Loucy (cell line): ENCODE results near the gene HDGFL2.

Source experiments
- H2AFZ ChIP-seq: fragments of 200-600 bp; sonication (generic); 2 replicates; pipeline ENCODE4 v1.6.0; 2016; ENCODE audit warnings: antibody characterized with exemption, mild to moderate bottlenecking, low read length, moderate library complexity
- H3F3A ChIP-seq: fragments of 200-600 bp; 2 replicates; pipeline ENCODE4 v1.6.0; 2016; ENCODE audit warnings: antibody characterized with exemption, low read depth, mild to moderate bottlenecking
- H3K27me3 ChIP-seq: fragments of 200-600 bp; sonication (generic); 2 replicates; pipeline ENCODE4 v1.6.1; 2014; ENCODE audit warnings: low read length, mild to moderate bottlenecking; ENCODE audit not compliant: insufficient read depth, poor library complexity, severe bottlenecking
- H3K36me3 ChIP-seq: fragments of 200-600 bp; sonication (generic); 2 replicates; pipeline ENCODE4 v1.6.1; 2016; ENCODE audit warnings: low read length; ENCODE audit not compliant: insufficient read depth
- H3K4me1 ChIP-seq: fragments of 200-600 bp; sonication (generic); 2 replicates; pipeline ENCODE4 v1.5.1; 2014; ENCODE audit warnings: low read length, mild to moderate bottlenecking; ENCODE audit not compliant: insufficient read depth, poor library complexity, severe bottlenecking
- H3K4me2 ChIP-seq: fragments of 200-600 bp; sonication (generic); 2 replicates; pipeline ENCODE4 v1.6.0; 2014; ENCODE audit warnings: antibody characterized with exemption, low read length, low read depth, mild to moderate bottlenecking; ENCODE audit not compliant: poor library complexity, severe bottlenecking
- H3K4me3 ChIP-seq: fragments of 200-600 bp; sonication (generic); 2 replicates; pipeline ENCODE4 v1.5.1; 2014; ENCODE audit warnings: low read length, mild to moderate bottlenecking, mixed read lengths; ENCODE audit not compliant: poor library complexity, severe bottlenecking
- H3K79me2 ChIP-seq: fragments of 200-600 bp; sonication (generic); 2 replicates; pipeline ENCODE4 v1.6.1; 2014; ENCODE audit warnings: low read length; ENCODE audit not compliant: insufficient read depth
- H3K9ac ChIP-seq: fragments of 200-600 bp; sonication (generic); 2 replicates; pipeline ENCODE4 v1.6.0; 2014; ENCODE audit warnings: mild to moderate bottlenecking, low read depth, low read length, moderate library complexity; ENCODE audit not compliant: poor library complexity, severe bottlenecking
- H3K9me2 ChIP-seq: fragments of 200-600 bp; sonication (generic); replicated peaks from 2 replicates; pipeline ENCODE4 v1.6.1; 2016; ENCODE audit warnings: low read depth, low read length, mixed read lengths
- H3K9me3 ChIP-seq: fragments of 200-600 bp; sonication (generic); 2 replicates; pipeline ENCODE4 v1.6.1; 2014; ENCODE audit warnings: mild to moderate bottlenecking, antibody characterized with exemption, low read length, low read depth; ENCODE audit not compliant: insufficient read depth
- H4K20me1 ChIP-seq: fragments of 200-600 bp; sonication (generic); 2 replicates; pipeline ENCODE4 v1.6.0; 2014; ENCODE audit warnings: antibody characterized with exemption, low read length, mild to moderate bottlenecking; ENCODE audit not compliant: insufficient read depth, poor library complexity, severe bottlenecking
- EZH2phosphoT487 ChIP-seq: fragments of 200-600 bp; IDR thresholded peaks from 2 replicates; pipeline ENCODE4 v1.6.1; 2018; ENCODE audit warnings: antibody characterized with exemption, mild to moderate bottlenecking, moderate library complexity, borderline replicate concordance
- TF ChIP-seq, protein P1 (sequence below): fragments of 200-600 bp; sonication (generic); conservative IDR thresholded peaks from 2 replicates; pipeline ENCODE4 v1.5.1; 2014; ENCODE audit warnings: mild to moderate bottlenecking, antibody characterized with exemption, low read length

Gene HDGFL2

DNA sequence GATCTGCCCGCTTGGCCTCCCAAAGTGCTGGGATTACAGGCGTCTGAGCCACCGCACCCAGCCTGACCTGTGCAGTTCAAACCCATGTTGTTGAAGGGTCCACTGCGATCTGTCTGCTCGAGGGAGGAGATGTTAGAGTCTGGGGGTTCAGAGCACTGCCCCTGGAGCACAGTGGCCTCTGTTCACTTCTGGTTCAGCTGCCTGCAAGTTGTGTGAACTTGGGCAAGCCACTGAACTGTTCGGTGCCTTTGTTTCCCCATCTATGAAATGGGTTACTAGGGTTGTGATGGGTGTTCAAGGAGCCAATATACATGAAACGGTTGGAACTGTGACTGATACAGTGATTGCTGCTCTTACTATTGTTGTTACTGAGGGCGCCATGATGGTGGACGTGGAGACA lies 61.2 kb downstream of the HDGFL2 start:
- Histone ChIP-seq H3K9me3 (no peaks in the 10 kb centered on the region), H3F3A (no peaks in the 10 kb centered on the region), H3K79me2 (no peaks in the 10 kb centered on the region), H3K4me2 (no peak overlapping the region), H4K20me1 (no peaks in the 10 kb centered on the region), H3K9me2 (no peaks in the 10 kb centered on the region), H3K4me1 (no peaks in the 10 kb centered on the region), H3K36me3 (no peaks in the 10 kb centered on the region), H2AFZ (no peak overlapping the region), H3K9ac (no peak overlapping the region), H3K4me3 (no peak overlapping the region), H3K27me3 (no peaks in the 10 kb centered on the region)
- TF ChIP-seq, protein P1, sequence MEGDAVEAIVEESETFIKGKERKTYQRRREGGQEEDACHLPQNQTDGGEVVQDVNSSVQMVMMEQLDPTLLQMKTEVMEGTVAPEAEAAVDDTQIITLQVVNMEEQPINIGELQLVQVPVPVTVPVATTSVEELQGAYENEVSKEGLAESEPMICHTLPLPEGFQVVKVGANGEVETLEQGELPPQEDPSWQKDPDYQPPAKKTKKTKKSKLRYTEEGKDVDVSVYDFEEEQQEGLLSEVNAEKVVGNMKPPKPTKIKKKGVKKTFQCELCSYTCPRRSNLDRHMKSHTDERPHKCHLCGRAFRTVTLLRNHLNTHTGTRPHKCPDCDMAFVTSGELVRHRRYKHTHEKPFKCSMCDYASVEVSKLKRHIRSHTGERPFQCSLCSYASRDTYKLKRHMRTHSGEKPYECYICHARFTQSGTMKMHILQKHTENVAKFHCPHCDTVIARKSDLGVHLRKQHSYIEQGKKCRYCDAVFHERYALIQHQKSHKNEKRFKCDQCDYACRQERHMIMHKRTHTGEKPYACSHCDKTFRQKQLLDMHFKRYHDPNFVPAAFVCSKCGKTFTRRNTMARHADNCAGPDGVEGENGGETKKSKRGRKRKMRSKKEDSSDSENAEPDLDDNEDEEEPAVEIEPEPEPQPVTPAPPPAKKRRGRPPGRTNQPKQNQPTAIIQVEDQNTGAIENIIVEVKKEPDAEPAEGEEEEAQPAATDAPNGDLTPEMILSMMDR = no peak
- no peak for TF ChIP-seq EZH2phosphoT487

DNA sequence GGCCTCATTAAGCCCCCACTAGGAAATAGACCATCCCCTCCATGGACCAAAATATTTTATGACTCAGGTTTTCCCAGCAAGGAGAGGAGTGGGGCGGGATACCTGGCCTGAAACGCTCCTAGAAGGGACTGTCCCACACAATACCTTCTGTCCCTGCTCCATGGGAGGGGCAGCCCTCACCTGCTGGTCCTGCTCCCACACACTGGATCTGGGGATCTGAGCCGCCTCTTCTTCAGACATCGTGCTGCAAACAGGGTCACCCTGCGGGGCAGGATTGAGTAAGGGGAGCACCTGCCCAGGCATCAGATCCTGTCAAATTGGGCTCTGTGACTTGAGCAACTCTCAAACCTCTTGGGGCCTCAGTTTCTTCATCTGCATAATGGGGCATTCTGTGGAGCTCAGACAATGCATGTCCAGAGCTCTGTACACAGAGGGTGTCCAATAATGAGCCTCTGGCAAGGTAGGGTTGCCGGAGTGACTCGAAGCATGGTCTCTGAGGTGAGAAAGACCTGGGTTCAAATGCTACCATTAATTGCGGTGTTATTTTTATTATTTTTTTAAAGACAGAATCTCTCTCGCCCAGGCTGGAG lies 61.8 kb downstream of the HDGFL2 start:
- Histone ChIP-seq H2AFZ (no peak overlapping the region), H3K9me3 (no peaks in the 10 kb centered on the region), H3K9ac (no peak overlapping the region), H3K4me3 (no peak overlapping the region), H3K4me2 (no peak overlapping the region), H4K20me1 (no peaks in the 10 kb centered on the region), H3K79me2 (no peaks in the 10 kb centered on the region), H3K9me2 (no peaks in the 10 kb centered on the region), H3K36me3 (no peaks in the 10 kb centered on the region), H3F3A (no peaks in the 10 kb centered on the region), H3K4me1 (no peaks in the 10 kb centered on the region), H3K27me3 (no peaks in the 10 kb centered on the region)
- no peak for TF ChIP-seq EZH2phosphoT487
- TF ChIP-seq, protein P1 = no peak

DNA sequence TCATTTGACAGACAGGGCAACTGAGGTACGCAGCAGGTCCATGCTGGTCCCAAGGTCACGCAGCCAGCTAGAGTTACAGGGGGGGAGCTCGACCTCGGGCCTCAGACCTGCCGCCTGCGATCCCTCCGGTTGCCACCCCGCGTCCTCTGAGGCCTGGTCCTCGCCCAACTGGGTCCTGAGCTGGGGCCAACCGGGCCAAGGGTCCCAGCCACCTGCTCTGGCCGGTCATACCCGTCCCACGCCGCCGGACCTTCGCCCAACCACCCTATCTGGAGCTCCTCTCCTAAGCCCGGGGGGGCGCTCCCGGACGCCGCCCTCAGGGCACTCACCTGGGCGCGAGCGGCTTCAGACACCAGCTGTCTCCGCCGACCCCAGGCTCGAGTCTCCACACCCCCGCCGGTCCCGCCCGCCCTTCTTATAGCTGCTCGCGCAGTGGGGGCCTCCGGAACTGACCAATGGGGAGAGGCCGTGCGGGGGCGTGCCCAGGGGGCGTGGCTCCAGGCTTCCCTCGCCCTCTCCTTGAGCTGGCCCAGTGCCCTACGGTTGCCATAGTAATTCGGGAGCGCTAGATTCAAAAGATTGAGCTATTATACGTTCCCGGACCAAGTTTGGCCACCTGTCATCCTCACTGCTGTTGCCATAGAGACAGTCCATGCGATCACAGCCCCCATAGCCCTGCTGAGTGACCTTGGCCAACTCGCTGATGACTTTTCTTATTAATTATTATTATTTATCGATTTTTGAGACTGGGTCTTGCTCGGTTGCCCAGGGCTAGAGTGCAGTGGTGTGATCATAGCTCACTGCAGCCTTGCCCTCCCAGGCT lies 63.0 kb downstream of the HDGFL2 start, which contains the start of gene PLIN5:
PLIN5 (minus strand) TSS at position 389 of the 823 bp plus-strand sequence. CDS start 1,150 bp downstream, outside the sequence.
- H3K36me3 ChIP-seq = no peaks in the 10 kb centered on the region
- H3K4me1 ChIP-seq = peaks cover 5% of the 10 kb centered on the region
- no peak within 1 kb of the TSS for H3K4me2 ChIP-seq
- TF ChIP-seq EZH2phosphoT487 = no peak
- TF ChIP-seq, protein P1 = no peak
- no peaks in the 10 kb centered on the region for H3K9me3 ChIP-seq
- no peaks in the 10 kb centered on the region for H3F3A ChIP-seq
- no peaks in the 10 kb centered on the region for H3K9me2 ChIP-seq
- no peak within 1 kb of the TSS for H2AFZ ChIP-seq
- no peaks in the 10 kb centered on the region for H3K79me2 ChIP-seq
- H4K20me1 ChIP-seq = no peaks in the 10 kb centered on the region
- H3K27me3 ChIP-seq = no peaks in the 10 kb centered on the region
- H3K4me3 ChIP-seq = no peak within 1 kb of the TSS
- H3K9ac ChIP-seq = no peak within 1 kb of the TSS
